ENCODE data around the gene MAP1S.

Gene MAP1S

DNA sequence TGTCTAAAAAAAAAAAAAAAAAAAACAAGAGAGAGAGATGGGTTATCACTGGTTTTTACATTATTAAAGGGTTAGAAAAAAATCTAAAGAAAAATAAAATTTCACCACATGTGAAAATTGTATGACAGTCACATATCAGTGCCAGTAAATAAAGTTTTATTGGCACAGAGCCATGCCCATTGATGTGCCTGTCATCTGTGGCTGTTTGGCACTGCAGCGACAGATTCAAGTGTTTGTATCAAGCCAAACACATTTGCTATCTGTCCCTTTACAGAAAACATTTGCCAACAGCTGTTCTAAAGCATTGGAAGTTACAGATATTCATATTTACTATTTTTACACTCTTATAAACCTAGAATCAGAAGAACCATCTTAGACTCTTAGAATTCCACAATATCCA lies 48.3 kb downstream of the MAP1S start:
- Histone ChIP-seq H3K4me1 (ENCODE audit: control insufficient read depth, insufficient read depth, low read depth, low read length) (peaks cover 8% of the 10 kb centered on the region), H3K4me2 (ENCODE audit: low read length, poor library complexity, severe bottlenecking) (no peak overlapping the region), H3K4ac (ENCODE audit: low read depth in 1 of 2, low read length in 2 of 2) (no peak overlapping the region), H3K14ac (ENCODE audit: low read length in 2 of 2) (no peak overlapping the region), H2BK15ac (ENCODE audit: low read depth, poor library complexity, severe bottlenecking) (no peak overlapping the region), H3K27me3 (ENCODE audit: control insufficient read depth in 1 of 2, insufficient read depth in 1 of 2, low read length in 2 of 2) (peaks cover 0 to 3% of the 10 kb centered on the region in 2 experiments), H3K4me3 (ENCODE audit: insufficient read depth in 1 of 2, low read depth in 1 of 2, low read length in 2 of 2) (no peak overlapping the region), H3K18ac (ENCODE audit: low read depth in 1 of 2, low read length in 2 of 2) (no peak overlapping the region), H3K9me3 (ENCODE audit: control insufficient read depth, low read length) (no peaks in the 10 kb centered on the region), H3K9ac (ENCODE audit: low read length) (no peak overlapping the region), H4K8ac (ENCODE audit: low read length) (no peak overlapping the region), H4K91ac (ENCODE audit: low read length) (no peak overlapping the region), H2BK12ac (ENCODE audit: low read length in 2 of 2) (no peak overlapping the region), H2BK5ac (ENCODE audit: low read depth, low read length, poor library complexity, severe bottlenecking) (no peak overlapping the region), H2BK120ac (ENCODE audit: low read depth, low read length) (no peak overlapping the region), H2AK5ac (ENCODE audit: low read length, severe bottlenecking) (no peak overlapping the region), H3K23ac (ENCODE audit: low read length in 2 of 2) (no peak overlapping the region), H3K36me3 (ENCODE audit: control insufficient read depth in 1 of 2, insufficient read depth in 2 of 2, low read depth in 1 of 2, low read length in 2 of 2) (no peaks in the 10 kb centered on the region), H3K27ac (ENCODE audit: low read length, poor library complexity, severe bottlenecking) (no peak overlapping the region), H3K79me1 (replicated peaks; ENCODE audit: low read length, poor library complexity, severe bottlenecking) (no peaks in the 10 kb centered on the region), H2AFZ (ENCODE audit: low read depth, low read length) (no peak overlapping the region)
- WGBS = 71% methylated on average over 1 of the region's 1 CpG
- DNase-seq = no peak

DNA sequence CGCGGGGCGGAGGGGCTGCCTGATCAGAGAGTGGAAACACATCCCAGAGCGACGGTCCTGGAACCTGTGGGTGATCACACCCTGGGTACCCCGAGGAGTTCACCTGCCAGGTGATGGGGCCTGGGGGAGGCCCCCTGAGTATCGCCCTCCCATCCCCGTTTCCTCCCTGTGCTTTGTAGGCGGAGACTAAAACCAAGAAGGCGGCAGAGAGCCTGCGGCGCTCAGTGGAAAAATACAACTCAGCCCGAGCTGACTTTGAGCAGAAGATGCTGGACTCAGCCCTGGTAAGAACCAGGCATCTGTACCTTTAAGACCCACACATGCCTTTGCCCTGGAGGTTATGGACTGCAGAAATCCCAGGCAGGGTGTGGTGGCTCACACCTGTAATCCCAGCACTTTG lies 51.3 kb downstream of the MAP1S start:
- no peak overlapping the region for H3K4me3 ChIP-seq (ENCODE audit: insufficient read depth in 1 of 2, low read depth in 1 of 2, low read length in 2 of 2)
- no peak for DNase-seq
- peaks cover 8% of the 10 kb centered on the region for H3K4me1 ChIP-seq (ENCODE audit: control insufficient read depth, insufficient read depth, low read depth, low read length)
- H2BK5ac ChIP-seq (ENCODE audit: low read depth, low read length, poor library complexity, severe bottlenecking) = no peak overlapping the region
- no peak overlapping the region for H4K91ac ChIP-seq (ENCODE audit: low read length)
- H3K18ac ChIP-seq (ENCODE audit: low read depth in 1 of 2, low read length in 2 of 2) = no peak overlapping the region
- H3K9ac ChIP-seq (ENCODE audit: low read length) = no peak overlapping the region
- H3K23ac ChIP-seq (ENCODE audit: low read length in 2 of 2) = no peak overlapping the region
- H3K79me1 ChIP-seq (replicated peaks; ENCODE audit: low read length, poor library complexity, severe bottlenecking) = no peaks in the 10 kb centered on the region
- H3K14ac ChIP-seq (ENCODE audit: low read length in 2 of 2) = no peak overlapping the region
- no peak overlapping the region for H2BK120ac ChIP-seq (ENCODE audit: low read depth, low read length)
- H2BK12ac ChIP-seq (ENCODE audit: low read length in 2 of 2) = no peak overlapping the region
- WGBS = 84% methylated on average over 13 of the region's 13 CpGs
- no peaks in the 10 kb centered on the region for H3K9me3 ChIP-seq (ENCODE audit: control insufficient read depth, low read length)
- no peak overlapping the region for H2AK5ac ChIP-seq (ENCODE audit: low read length, severe bottlenecking)
- no peaks in the 10 kb centered on the region for H3K36me3 ChIP-seq (ENCODE audit: control insufficient read depth in 1 of 2, insufficient read depth in 2 of 2, low read depth in 1 of 2, low read length in 2 of 2)
- H3K27ac ChIP-seq (ENCODE audit: low read length, poor library complexity, severe bottlenecking) = no peak overlapping the region
- no peak overlapping the region for H3K4me2 ChIP-seq (ENCODE audit: low read length, poor library complexity, severe bottlenecking)
- no peak overlapping the region for H4K8ac ChIP-seq (ENCODE audit: low read length)
- peaks cover 3 to 13% of the 10 kb centered on the region in 2 experiments for H3K27me3 ChIP-seq (ENCODE audit: control insufficient read depth in 1 of 2, insufficient read depth in 1 of 2, low read length in 2 of 2)
- no peak overlapping the region for H3K4ac ChIP-seq (ENCODE audit: low read depth in 1 of 2, low read length in 2 of 2)
- no peak overlapping the region for H2BK15ac ChIP-seq (ENCODE audit: low read depth, poor library complexity, severe bottlenecking)
- no peak overlapping the region for H2AFZ ChIP-seq (ENCODE audit: low read depth, low read length)

DNA sequence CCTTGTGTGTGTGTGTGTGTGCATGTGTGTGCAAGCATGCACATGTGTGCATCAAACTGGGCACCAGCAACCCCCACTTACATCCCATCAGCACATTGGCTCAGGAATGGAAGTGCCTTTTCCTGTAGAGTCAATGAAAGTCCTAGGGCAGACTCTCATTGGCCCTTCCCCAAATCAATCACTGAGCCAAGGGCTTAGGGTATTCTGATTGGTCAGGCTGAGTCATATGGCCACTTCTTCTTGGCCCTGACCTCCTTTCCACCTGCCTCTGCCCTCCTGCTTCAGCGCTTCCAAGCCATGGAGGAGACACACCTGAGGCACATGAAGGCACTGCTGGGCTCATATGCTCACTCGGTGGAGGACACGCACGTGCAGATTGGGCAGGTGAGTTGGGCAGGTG lies 52.9 kb downstream of the MAP1S start:
- Histone ChIP-seq H3K27ac (ENCODE audit: low read length, poor library complexity, severe bottlenecking) (no peak overlapping the region), H3K9ac (ENCODE audit: low read length) (no peak overlapping the region), H2AFZ (ENCODE audit: low read depth, low read length) (no peak overlapping the region), H3K18ac (ENCODE audit: low read depth in 1 of 2, low read length in 2 of 2) (no peak overlapping the region), H4K8ac (ENCODE audit: low read length) (no peak overlapping the region), H2BK15ac (ENCODE audit: low read depth, poor library complexity, severe bottlenecking) (no peak overlapping the region), H2BK12ac (ENCODE audit: low read length in 2 of 2) (no peak overlapping the region), H3K4me1 (ENCODE audit: control insufficient read depth, insufficient read depth, low read depth, low read length) (no peaks in the 10 kb centered on the region), H2AK5ac (ENCODE audit: low read length, severe bottlenecking) (no peak overlapping the region), H3K36me3 (ENCODE audit: control insufficient read depth in 1 of 2, insufficient read depth in 2 of 2, low read depth in 1 of 2, low read length in 2 of 2) (no peaks in the 10 kb centered on the region), H3K79me1 (replicated peaks; ENCODE audit: low read length, poor library complexity, severe bottlenecking) (no peaks in the 10 kb centered on the region), H2BK120ac (ENCODE audit: low read depth, low read length) (no peak overlapping the region), H3K27me3 (ENCODE audit: control insufficient read depth in 1 of 2, insufficient read depth in 1 of 2, low read length in 2 of 2) (peaks cover 3 to 13% of the 10 kb centered on the region in 2 experiments), H4K91ac (ENCODE audit: low read length) (no peak overlapping the region), H3K23ac (ENCODE audit: low read length in 2 of 2) (no peak overlapping the region), H2BK5ac (ENCODE audit: low read depth, low read length, poor library complexity, severe bottlenecking) (no peak overlapping the region), H3K14ac (ENCODE audit: low read length in 2 of 2) (no peak overlapping the region), H3K4me2 (ENCODE audit: low read length, poor library complexity, severe bottlenecking) (no peak overlapping the region), H3K9me3 (ENCODE audit: control insufficient read depth, low read length) (no peaks in the 10 kb centered on the region), H3K4ac (ENCODE audit: low read depth in 1 of 2, low read length in 2 of 2) (no peak overlapping the region), H3K4me3 (ENCODE audit: insufficient read depth in 1 of 2, low read depth in 1 of 2, low read length in 2 of 2) (no peak overlapping the region)
- DNase-seq = peak; percentile 44
- WGBS = 98% methylated on average over 4 of the region's 4 CpGs

DNA sequence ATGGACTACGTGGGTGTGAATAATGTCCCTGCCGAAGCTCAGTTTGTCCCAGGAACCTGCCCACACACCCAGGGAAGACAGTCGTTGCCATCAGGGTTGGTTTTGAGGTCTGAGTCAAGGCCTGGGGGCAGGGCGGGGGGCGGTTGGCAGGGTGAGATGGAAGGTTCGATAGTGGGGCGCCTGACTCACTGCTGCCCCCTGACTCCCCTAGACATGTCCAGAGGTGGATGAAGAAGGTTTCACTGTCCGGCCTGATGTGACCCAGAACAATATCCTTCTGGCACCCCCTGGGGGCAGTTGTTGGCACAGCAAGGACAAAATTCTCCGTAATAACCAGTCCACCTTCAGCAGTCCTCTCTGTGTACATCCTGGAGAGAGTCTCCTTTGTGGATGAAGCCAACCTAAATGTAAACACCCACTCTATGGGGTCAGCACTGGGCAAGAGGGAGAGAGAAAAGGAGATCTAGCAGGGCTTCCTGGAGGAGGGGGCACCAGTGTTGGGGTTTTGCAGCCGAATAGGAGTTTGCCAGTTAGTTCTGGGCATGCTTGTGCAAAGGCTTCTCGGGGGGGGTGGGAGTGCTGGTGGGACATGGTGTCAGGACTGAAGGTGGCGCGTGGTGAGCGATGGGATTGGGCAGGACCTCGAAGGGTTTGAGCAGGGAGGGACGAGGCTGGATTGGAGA lies 56.1 kb downstream of the MAP1S start:
- no peak overlapping the region for H3K14ac ChIP-seq (ENCODE audit: low read length in 2 of 2)
- no peaks in the 10 kb centered on the region for H3K79me1 ChIP-seq (replicated peaks; ENCODE audit: low read length, poor library complexity, severe bottlenecking)
- peak overlapping the region; percentile 13 for H3K9ac ChIP-seq (ENCODE audit: low read length)
- H3K4me1 ChIP-seq (ENCODE audit: control insufficient read depth, insufficient read depth, low read depth, low read length) = peaks cover 10% of the 10 kb centered on the region
- no peak overlapping the region for H3K4me2 ChIP-seq (ENCODE audit: low read length, poor library complexity, severe bottlenecking)
- DNase-seq = peak; percentile 65
- H2BK5ac ChIP-seq (ENCODE audit: low read depth, low read length, poor library complexity, severe bottlenecking) = no peak overlapping the region
- WGBS = 52% methylated on average over 12 of the region's 16 CpGs
- no peak overlapping the region for H3K23ac ChIP-seq (ENCODE audit: low read length in 2 of 2)
- no peaks in the 10 kb centered on the region for H3K9me3 ChIP-seq (ENCODE audit: control insufficient read depth, low read length)
- H2BK120ac ChIP-seq (ENCODE audit: low read depth, low read length) = no peak overlapping the region
- peaks cover 3 to 27% of the 10 kb centered on the region in 2 experiments for H3K27me3 ChIP-seq (ENCODE audit: control insufficient read depth in 1 of 2, insufficient read depth in 1 of 2, low read length in 2 of 2)
- H3K4ac ChIP-seq (ENCODE audit: low read depth in 1 of 2, low read length in 2 of 2) = no peak overlapping the region
- H2BK12ac ChIP-seq (ENCODE audit: low read length in 2 of 2) = no peak overlapping the region
- H4K91ac ChIP-seq (ENCODE audit: low read length) = no peak overlapping the region
- H2BK15ac ChIP-seq (ENCODE audit: low read depth, poor library complexity, severe bottlenecking) = no peak overlapping the region
- no peak overlapping the region for H3K18ac ChIP-seq (ENCODE audit: low read depth in 1 of 2, low read length in 2 of 2)
- H4K8ac ChIP-seq (ENCODE audit: low read length) = no peak overlapping the region
- H2AK5ac ChIP-seq (ENCODE audit: low read length, severe bottlenecking) = no peak overlapping the region
- no peaks in the 10 kb centered on the region for H3K36me3 ChIP-seq (ENCODE audit: control insufficient read depth in 1 of 2, insufficient read depth in 2 of 2, low read depth in 1 of 2, low read length in 2 of 2)
- H2AFZ ChIP-seq (ENCODE audit: low read depth, low read length) = no peak overlapping the region
- H3K27ac ChIP-seq (ENCODE audit: low read length, poor library complexity, severe bottlenecking) = no peak overlapping the region
- H3K4me3 ChIP-seq (ENCODE audit: insufficient read depth in 1 of 2, low read depth in 1 of 2, low read length in 2 of 2) = peak overlapping the region in 1 of 2 experiments; percentile 25

All from mesenchymal stem cell (in vitro differentiated cells and primary cell).